Measurements from ENCODE around the gene VRK3.

The VRK3 gene

GRCh38 chr19:49954092-49954829 lies 70.9 kb downstream of the VRK3 start:
- no peak for TF ChIP-seq CTCF (IDR thresholded peaks at IDR 0.05)
- Mint-ChIP-seq H3K27me3 (ENCODE audit: low read depth, poor library complexity) (peaks cover 8% of the 10 kb centered on the region), H3K27ac (peak overlapping the region; percentile 74), H3K4me3 (peak overlapping the region; percentile 59), H3K36me3 (ENCODE audit: low read depth) (no peaks in the 10 kb centered on the region), H3K4me1 (peaks cover 74% of the 10 kb centered on the region), H3K9me3 (peaks cover 3% of the 10 kb centered on the region)
- no peak for DNase-seq

- Mint-ChIP-seq H3K36me3 (ENCODE audit: low read depth) (no peaks in the 10 kb centered on the region), H3K27me3 (ENCODE audit: low read depth, poor library complexity) (peaks cover 12% of the 10 kb centered on the region), H3K9me3 (peaks cover 3% of the 10 kb centered on the region), H3K27ac (peak overlapping the region; percentile 74), H3K4me3 (peak overlapping the region; percentile 59), H3K4me1 (peaks cover 75% of the 10 kb centered on the region)
- TF ChIP-seq CTCF (IDR thresholded peaks at IDR 0.05), result no peak
- DNase-seq, result no peak
Measured at GRCh38 chr19:49953416-49953815, 71.8 kb downstream of the VRK3 start.

- Mint-ChIP-seq H3K36me3 (ENCODE audit: low read depth) (no peaks in the 10 kb centered on the region), H3K27me3 (ENCODE audit: low read depth, poor library complexity) (peaks cover 12% of the 10 kb centered on the region), H3K27ac (no peak overlapping the region), H3K9me3 (peaks cover 3% of the 10 kb centered on the region), H3K4me3 (no peak overlapping the region), H3K4me1 (peaks cover 73% of the 10 kb centered on the region)
- no peak for TF ChIP-seq CTCF (IDR thresholded peaks at IDR 0.05)
- no peak for DNase-seq
Measured at GRCh38 chr19:49952906-49953305, 72.3 kb downstream of the VRK3 start.

GRCh38 chr19:49952479-49952836 lies 72.7 kb downstream of the VRK3 start:
- Mint-ChIP-seq H3K27me3 (ENCODE audit: low read depth, poor library complexity) (peaks cover 10% of the 10 kb centered on the region), H3K4me1 (peaks cover 75% of the 10 kb centered on the region), H3K4me3 (no peak overlapping the region), H3K9me3 (peaks cover 3% of the 10 kb centered on the region), H3K36me3 (ENCODE audit: low read depth) (no peaks in the 10 kb centered on the region), H3K27ac (no peak overlapping the region)
- no peak for DNase-seq
- no peak for TF ChIP-seq CTCF (IDR thresholded peaks at IDR 0.05)

GRCh38 chr19:49951806-49952478 lies 73.2 kb downstream of the VRK3 start:
- Mint-ChIP-seq H3K27me3 (ENCODE audit: low read depth, poor library complexity) (peaks cover 10% of the 10 kb centered on the region), H3K27ac (no peak overlapping the region), H3K9me3 (peaks cover 3% of the 10 kb centered on the region), H3K36me3 (ENCODE audit: low read depth) (no peaks in the 10 kb centered on the region), H3K4me3 (no peak overlapping the region), H3K4me1 (peaks cover 75% of the 10 kb centered on the region)
- no peak for TF ChIP-seq CTCF (IDR thresholded peaks at IDR 0.05)
- DNase-seq, result no peak
